GM12878 (cell line): ENCODE data around the gene A1BG.

Experiments used
- BRCA1 ChIP-seq: IDR thresholded peaks from 2 replicates; pipeline ENCODE4 v1.6.1; 2011; ENCODE audit warnings: low read depth, low read length, improper control_type of control experiment
- CEBPB ChIP-seq, 2 experiments: fragments of 150-350 bp in 1 of 2; IDR thresholded peaks; 2 replicates each; pipeline ENCODE4 v1.6.1; 2012 to 2014; ENCODE audit warnings: low read depth in 2 of 2, low read length in 2 of 2, borderline replicate concordance in 1 of 2, inconsistent platforms in 1 of 2
- EGR1 ChIP-seq, 2 experiments: IDR thresholded peaks; 1 replicate in 1 of 2; 2 replicates in 1 of 2; pipeline ENCODE4 v1.6.1; 2011 to 2012; ENCODE audit warnings: low read depth in 2 of 2, low read length in 2 of 2, borderline replicate concordance in 1 of 2, mild to moderate bottlenecking in 1 of 2, moderate library complexity in 1 of 2
- FOXK2 ChIP-seq: fragments of 450-650 bp; IDR thresholded peaks from 2 replicates; pipeline ENCODE4 v1.6.1; 2017; ENCODE audit warnings: mild to moderate bottlenecking, moderate library complexity
- MYC ChIP-seq: IDR thresholded peaks from 2 replicates; pipeline ENCODE4 v1.6.1; 2011; ENCODE audit warnings: mild to moderate bottlenecking, low read length, moderate library complexity, inconsistent platforms; ENCODE audit not compliant: insufficient read depth, insufficient replicate concordance, insufficient read length, severe bottlenecking
- TCF7 ChIP-seq: IDR thresholded peaks from 2 replicates; pipeline ENCODE4 v1.6.1; 2014; ENCODE audit warnings: antibody characterized with exemption, borderline replicate concordance
- TF ChIP-seq, protein P1 (sequence below): IDR thresholded peaks from 2 replicates; pipeline ENCODE4 v1.6.1; 2011; ENCODE audit warnings: borderline replicate concordance, low read depth, mild to moderate bottlenecking, moderate library complexity, low read length; ENCODE audit not compliant: insufficient read depth, poor library complexity, severe bottlenecking
- TF ChIP-seq, protein P2 (sequence below), 3 experiments: IDR thresholded peaks in 2 of 3; conservative IDR thresholded peaks in 1 of 3; 2 replicates each; pipeline ENCODE4 v1.5.1; 2011; ENCODE audit warnings: low read depth in 3 of 3, low read length in 3 of 3, mild to moderate bottlenecking in 3 of 3, control low read depth in 2 of 3, moderate library complexity in 2 of 3, inconsistent platforms in 1 of 3, mixed read lengths in 1 of 3; ENCODE audit not compliant: control insufficient read depth in 2 of 3, insufficient read depth in 1 of 3; ENCODE audit errors: extremely low read depth in 1 of 3
- TF ChIP-seq, protein P3 (sequence below): IDR thresholded peaks from 2 replicates; pipeline ENCODE4 v1.6.1; 2011; ENCODE audit warnings: low read depth, mild to moderate bottlenecking, low read length, moderate library complexity, borderline replicate concordance; ENCODE audit errors: extremely low read depth

DNA sequence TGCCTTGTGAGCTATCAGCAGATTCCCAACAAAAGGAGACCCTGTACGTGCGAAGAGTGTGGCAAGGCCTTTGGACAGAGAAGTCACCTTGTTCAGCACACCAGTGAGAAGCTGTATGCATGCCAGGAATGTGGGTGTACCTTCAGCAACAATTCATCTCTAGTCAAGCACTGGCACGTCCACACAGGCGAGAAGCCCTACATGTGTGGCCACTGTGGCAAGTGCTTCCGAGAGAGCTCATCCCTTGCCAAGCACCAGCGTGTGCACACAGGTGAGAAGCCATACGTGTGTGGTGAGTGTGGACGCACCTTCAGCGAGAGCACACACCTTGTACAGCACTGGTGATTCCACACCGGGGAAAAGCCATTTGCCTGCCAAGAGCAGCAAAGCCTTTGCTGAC is 34.1 kb downstream of the A1BG start:
- TF ChIP-seq MYC: no peak
- no peak for TF ChIP-seq FOXK2
- no peak for TF ChIP-seq BRCA1
- TF ChIP-seq CEBPB (IDR thresholded peaks at IDR 0.05; ENCODE audit: borderline replicate concordance in 1 of 2, low read depth in 2 of 2, low read length in 2 of 2): no peak
- TF ChIP-seq EGR1 (IDR thresholded peaks at IDR 0.05; ENCODE audit: borderline replicate concordance in 1 of 2, low read depth in 2 of 2, low read length in 2 of 2): no peak
- TF ChIP-seq, protein P1, sequence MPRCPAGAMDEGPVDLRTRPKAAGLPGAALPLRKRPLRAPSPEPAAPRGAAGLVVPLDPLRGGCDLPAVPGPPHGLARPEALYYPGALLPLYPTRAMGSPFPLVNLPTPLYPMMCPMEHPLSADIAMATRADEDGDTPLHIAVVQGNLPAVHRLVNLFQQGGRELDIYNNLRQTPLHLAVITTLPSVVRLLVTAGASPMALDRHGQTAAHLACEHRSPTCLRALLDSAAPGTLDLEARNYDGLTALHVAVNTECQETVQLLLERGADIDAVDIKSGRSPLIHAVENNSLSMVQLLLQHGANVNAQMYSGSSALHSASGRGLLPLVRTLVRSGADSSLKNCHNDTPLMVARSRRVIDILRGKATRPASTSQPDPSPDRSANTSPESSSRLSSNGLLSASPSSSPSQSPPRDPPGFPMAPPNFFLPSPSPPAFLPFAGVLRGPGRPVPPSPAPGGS: no peak
- no peak for TF ChIP-seq TCF7
- TF ChIP-seq, protein P2, sequence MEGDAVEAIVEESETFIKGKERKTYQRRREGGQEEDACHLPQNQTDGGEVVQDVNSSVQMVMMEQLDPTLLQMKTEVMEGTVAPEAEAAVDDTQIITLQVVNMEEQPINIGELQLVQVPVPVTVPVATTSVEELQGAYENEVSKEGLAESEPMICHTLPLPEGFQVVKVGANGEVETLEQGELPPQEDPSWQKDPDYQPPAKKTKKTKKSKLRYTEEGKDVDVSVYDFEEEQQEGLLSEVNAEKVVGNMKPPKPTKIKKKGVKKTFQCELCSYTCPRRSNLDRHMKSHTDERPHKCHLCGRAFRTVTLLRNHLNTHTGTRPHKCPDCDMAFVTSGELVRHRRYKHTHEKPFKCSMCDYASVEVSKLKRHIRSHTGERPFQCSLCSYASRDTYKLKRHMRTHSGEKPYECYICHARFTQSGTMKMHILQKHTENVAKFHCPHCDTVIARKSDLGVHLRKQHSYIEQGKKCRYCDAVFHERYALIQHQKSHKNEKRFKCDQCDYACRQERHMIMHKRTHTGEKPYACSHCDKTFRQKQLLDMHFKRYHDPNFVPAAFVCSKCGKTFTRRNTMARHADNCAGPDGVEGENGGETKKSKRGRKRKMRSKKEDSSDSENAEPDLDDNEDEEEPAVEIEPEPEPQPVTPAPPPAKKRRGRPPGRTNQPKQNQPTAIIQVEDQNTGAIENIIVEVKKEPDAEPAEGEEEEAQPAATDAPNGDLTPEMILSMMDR (IDR thresholded peaks at IDR 0.05 in 2 of 3, conservative IDR thresholded peaks at IDR 0.05 in 1 of 3; ENCODE audit: control insufficient read depth in 2 of 3, extremely low read depth in 1 of 3, insufficient read depth in 1 of 3, low read depth in 3 of 3, low read length in 3 of 3): no peak
- TF ChIP-seq, protein P3, sequence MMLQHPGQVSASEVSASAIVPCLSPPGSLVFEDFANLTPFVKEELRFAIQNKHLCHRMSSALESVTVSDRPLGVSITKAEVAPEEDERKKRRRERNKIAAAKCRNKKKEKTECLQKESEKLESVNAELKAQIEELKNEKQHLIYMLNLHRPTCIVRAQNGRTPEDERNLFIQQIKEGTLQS: no peak
